ENCODE results near the gene HERC2. TPM values are rescaled to one million over a fixed set of nuclear protein-coding genes. Genes with fewer than 3 reads are reported as not detected.

HERC2 gene
- total and polyA plus RNA-seq, 9 of the 15 experiments (the other 6 are each of a cell fraction or from before 2014, with no cell fraction given): 10.6 to 84.0 (median 42.6) TPM

- 0 out of 2 replicates have a peak, but pooled peaks have one; percentile 34 for TF ChIP-seq CBFB (CRISPR knock-in tag; IDR thresholded peaks at IDR 0.05)
- TF ChIP-seq IRF2 (CRISPR knock-in tag; IDR thresholded peaks at IDR 0.05): no peak
- no peak for TF ChIP-seq DNMT1 (IDR thresholded peaks at IDR 0.05)
- TF ChIP-seq POLR2A (conservative IDR thresholded peaks at IDR 0.05): no peak
- TF ChIP-seq MCM2 (IDR thresholded peaks at IDR 0.05; ENCODE audit: low read depth): no peak
- TF ChIP-seq SMAD3 (CRISPR knock-in tag; conservative IDR thresholded peaks at IDR 0.05): no peak
- no peak for TF ChIP-seq POLR3G (IDR thresholded peaks at IDR 0.05; ENCODE audit: extremely low read depth, insufficient read length, insufficient replicate concordance)
- TF ChIP-seq HMGN3 (IDR thresholded peaks at IDR 0.05; ENCODE audit: borderline replicate concordance, extremely low read depth, insufficient read length, low read depth, low read length): peak; percentile 16
- no peak for TF ChIP-seq TCF15 (CRISPR knock-in tag; IDR thresholded peaks at IDR 0.05)
- no peak for TF ChIP-seq ZNF445 (CRISPR knock-in tag; IDR thresholded peaks at IDR 0.05; ENCODE audit: low read depth)
- TF ChIP-seq FOXM1 (IDR thresholded peaks at IDR 0.05; ENCODE audit: low read depth): no peak
- no peak for TF ChIP-seq FOXM1 (CRISPR knock-in tag; IDR thresholded peaks at IDR 0.05; ENCODE audit: low read depth)
- TF ChIP-seq DLX4 (CRISPR knock-in tag; IDR thresholded peaks at IDR 0.05): no peak
- TF ChIP-seq USF1 (CRISPR knock-in tag; IDR thresholded peaks at IDR 0.05): peak; percentile 46
- TF ChIP-seq MCM7 (IDR thresholded peaks at IDR 0.05): no peak
- TF ChIP-seq ARID1B (IDR thresholded peaks at IDR 0.05): no peak
- no peak for TF ChIP-seq NFE2 (IDR thresholded peaks at IDR 0.05; ENCODE audit: low read depth)
- TF ChIP-seq ZNF518B (CRISPR knock-in tag; IDR thresholded peaks at IDR 0.05): no peak
- no peak for TF ChIP-seq ARID3A (IDR thresholded peaks at IDR 0.05; ENCODE audit: borderline replicate concordance, low read depth, low read length)
- TF ChIP-seq ATF3 (IDR thresholded peaks at IDR 0.05): no peak
- no peak for TF ChIP-seq ATF3 (CRISPR knock-in tag; conservative IDR thresholded peaks at IDR 0.05)
Observed at GRCh38 chr15:28098766-28099554, 223.0 kb downstream of the HERC2 start, which contains the start of gene OCA2 (continued).
